22Rv1 (cell line): ENCODE results near the gene NRIP2.

Experiments
- H3K27ac ChIP-seq: fragments of 450-650 bp; 2 replicates; pipeline ENCODE4 v1.5.1; 2017
- ZFX ChIP-seq: fragments of 450-650 bp; IDR thresholded peaks from 2 replicates; pipeline ENCODE4 v1.6.1; 2017; ENCODE audit warnings: antibody characterized with exemption, borderline replicate concordance
- TF ChIP-seq, protein P1 (sequence below): fragments of 450-650 bp; IDR thresholded peaks from 2 replicates; pipeline ENCODE4 v1.5.1; 2017; ENCODE audit warnings: mild to moderate bottlenecking

The NRIP2 gene

DNA sequence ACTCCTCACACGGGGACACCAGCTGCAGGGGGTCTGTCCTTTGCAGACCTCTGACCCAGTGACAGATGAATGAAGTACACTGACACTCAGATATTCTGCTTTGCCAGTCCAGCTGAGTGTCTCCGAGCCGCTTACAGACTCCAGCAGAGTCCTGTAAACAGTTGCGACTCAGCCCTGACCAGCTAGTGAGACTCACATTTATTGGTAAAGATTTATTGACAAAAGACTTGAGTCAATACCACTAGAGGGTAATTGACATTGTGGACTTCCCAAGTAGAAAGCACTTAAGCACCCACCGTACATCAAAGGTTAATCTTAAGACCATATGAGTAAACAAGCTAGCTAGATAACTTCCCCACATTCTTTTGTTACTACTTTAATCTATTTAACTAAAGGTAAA is 49.8 kb downstream of the NRIP2 start:
- TF ChIP-seq ZFX, result no peak
- TF ChIP-seq, protein P1, sequence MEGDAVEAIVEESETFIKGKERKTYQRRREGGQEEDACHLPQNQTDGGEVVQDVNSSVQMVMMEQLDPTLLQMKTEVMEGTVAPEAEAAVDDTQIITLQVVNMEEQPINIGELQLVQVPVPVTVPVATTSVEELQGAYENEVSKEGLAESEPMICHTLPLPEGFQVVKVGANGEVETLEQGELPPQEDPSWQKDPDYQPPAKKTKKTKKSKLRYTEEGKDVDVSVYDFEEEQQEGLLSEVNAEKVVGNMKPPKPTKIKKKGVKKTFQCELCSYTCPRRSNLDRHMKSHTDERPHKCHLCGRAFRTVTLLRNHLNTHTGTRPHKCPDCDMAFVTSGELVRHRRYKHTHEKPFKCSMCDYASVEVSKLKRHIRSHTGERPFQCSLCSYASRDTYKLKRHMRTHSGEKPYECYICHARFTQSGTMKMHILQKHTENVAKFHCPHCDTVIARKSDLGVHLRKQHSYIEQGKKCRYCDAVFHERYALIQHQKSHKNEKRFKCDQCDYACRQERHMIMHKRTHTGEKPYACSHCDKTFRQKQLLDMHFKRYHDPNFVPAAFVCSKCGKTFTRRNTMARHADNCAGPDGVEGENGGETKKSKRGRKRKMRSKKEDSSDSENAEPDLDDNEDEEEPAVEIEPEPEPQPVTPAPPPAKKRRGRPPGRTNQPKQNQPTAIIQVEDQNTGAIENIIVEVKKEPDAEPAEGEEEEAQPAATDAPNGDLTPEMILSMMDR, result no peak

DNA sequence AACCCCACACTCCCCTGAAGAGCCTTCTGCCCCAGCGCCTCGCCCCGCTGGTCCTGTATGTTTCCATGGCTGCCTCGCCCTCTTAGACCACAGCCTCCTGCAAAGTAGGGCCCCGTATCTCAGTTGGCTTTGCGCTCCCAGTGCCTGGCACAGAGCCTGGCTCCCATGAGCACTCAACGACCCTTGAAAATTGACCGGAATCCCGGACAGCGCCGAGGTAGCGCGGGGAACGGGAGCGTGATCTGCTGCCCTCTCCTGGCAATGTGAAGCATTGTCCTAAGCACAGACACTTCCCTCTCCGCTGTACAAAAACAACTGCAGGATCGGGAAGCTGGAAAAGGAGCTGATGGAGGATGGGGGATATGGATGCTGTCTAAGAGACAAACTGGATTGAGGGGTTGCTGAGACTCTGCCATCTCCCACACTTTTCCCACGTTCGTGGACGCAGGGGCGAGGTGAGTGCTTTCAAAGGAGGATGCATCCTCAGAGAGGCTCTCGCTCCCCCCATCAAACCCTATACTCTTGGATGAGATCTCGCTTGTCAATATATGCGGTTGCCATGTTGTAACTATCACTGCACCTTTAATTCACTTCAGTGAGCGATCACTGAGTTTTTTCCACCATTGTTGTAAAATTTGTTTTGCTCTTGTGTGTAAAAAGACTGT is 50.8 kb downstream of the NRIP2 start:
- no peak overlapping the region for H3K27ac ChIP-seq
- TF ChIP-seq, protein P1, result peak; percentile 99
- no peak for TF ChIP-seq ZFX

More for the DNA sequence above, 49.8 kb downstream of the NRIP2 start:
- no peak overlapping the region for H3K27ac ChIP-seq

DNA sequence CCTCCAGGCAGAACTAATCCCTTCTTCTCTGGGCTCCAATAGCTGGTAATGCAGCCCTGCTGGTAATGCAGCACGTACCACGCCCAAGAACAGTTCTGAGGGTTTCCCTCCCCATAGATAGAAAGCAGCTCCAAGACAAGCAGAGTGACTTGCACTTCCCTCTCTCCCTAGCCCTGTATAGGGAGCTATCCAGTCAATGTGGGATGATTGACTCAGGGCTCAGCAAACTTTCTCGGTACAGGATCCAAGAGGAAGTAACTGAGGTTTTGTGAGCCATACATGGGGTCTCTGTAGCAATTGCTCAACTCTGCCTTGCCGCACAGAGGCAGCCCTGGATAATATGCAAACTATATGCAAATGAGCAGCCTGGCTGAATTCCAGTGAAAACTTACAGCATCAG is 55.6 kb downstream of the NRIP2 start:
- no peak overlapping the region for H3K27ac ChIP-seq
- TF ChIP-seq, protein P1, result no peak
- TF ChIP-seq ZFX, result no peak

DNA sequence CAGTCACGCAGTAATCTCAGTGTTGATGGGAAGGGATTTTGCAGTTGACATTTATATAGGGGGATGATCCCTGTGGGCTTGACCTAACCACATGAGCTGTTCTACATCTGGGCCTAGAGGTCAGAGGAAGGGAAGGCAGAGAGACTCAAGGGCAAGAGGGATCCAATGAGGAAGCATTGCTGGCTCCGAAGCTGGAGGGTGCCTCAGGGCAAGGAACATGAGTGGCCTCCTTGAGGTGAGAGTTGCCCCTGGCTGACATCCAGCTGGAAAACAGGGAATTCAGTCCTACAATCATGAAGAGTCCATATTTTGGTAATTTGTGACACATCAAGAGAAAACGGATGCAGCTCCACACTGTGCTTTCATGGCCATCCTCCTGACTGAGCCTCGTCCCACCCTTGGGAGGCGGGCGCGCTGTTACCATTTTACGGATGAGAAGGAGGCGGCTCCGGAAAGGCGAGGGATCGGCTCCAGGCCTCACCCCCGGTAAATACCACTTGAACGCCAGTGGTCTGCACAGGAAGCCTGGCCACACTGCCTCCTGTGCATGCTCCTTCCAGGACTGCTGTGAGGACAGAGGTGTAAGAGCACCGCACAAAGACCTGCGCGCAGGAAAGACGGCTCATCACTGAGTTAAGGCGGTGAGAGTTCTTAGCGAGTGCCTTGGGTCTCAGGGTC is 58.6 kb downstream of the NRIP2 start:
- H3K27ac ChIP-seq, result no peak overlapping the region

DNA sequence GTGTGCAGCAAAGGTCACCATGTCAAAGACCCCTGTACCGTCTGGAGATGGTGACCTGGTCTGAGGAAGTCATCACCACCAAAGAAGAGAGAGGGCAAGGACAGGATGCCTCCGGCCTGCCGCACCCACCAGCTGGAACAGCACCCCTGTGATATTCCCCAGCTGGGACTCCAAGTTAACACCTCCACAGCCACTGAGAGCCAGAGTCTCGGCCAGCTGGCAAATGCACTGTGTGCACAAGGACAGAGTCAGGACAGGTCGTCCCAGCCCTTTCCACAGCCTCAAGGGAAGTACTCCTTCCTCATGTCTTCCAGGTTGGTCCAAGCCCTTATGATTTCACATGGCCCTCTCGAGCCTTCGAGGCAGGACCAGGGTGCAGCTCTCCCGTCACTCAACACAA is 59.4 kb downstream of the NRIP2 start:
- TF ChIP-seq ZFX, result no peak
- TF ChIP-seq, protein P1, result no peak
- H3K27ac ChIP-seq, result no peak overlapping the region

More for the DNA sequence above, 58.6 kb downstream of the NRIP2 start:
- TF ChIP-seq, protein P1, result no peak
- no peak for TF ChIP-seq ZFX
